PFSK-1 (cell line): ENCODE results near the gene CFAP298.

ENCODE experiments used
- FOXP2 ChIP-seq: optimal IDR thresholded peaks from 2 replicates; pipeline ENCODE3; 2011; ENCODE audit warnings: borderline replicate concordance, control low read depth, inconsistent platforms; ENCODE audit not compliant: insufficient read depth; ENCODE audit errors: extremely low read length, extremely low read depth
- POLR2AphosphoS5 ChIP-seq: IDR thresholded peaks from 2 replicates; pipeline ENCODE4 v1.6.1; 2012; ENCODE audit warnings: low read depth, mild to moderate bottlenecking, control low read depth, low read length, moderate library complexity
- REST ChIP-seq, 2 experiments: IDR thresholded peaks; 2 replicates each; pipeline versions ENCODE4 v1.6.1 to v1.8.0; 2011 to 2012; ENCODE audit warnings: low read depth in 2 of 2, low read length in 2 of 2, control low read depth in 1 of 2, inconsistent platforms in 1 of 2, mild to moderate bottlenecking in 1 of 2, moderate library complexity in 1 of 2; ENCODE audit not compliant: insufficient read depth in 1 of 2
- SIN3A ChIP-seq: IDR thresholded peaks from 2 replicates; pipeline ENCODE4 v1.6.1; 2012; ENCODE audit warnings: mild to moderate bottlenecking, low read length, moderate library complexity, borderline replicate concordance; ENCODE audit not compliant: insufficient read depth
- TAF1 ChIP-seq: IDR thresholded peaks from 2 replicates; pipeline ENCODE4 v1.6.1; 2012; ENCODE audit warnings: low read length, control low read depth, borderline replicate concordance; ENCODE audit not compliant: insufficient read depth

The CFAP298 gene

DNA sequence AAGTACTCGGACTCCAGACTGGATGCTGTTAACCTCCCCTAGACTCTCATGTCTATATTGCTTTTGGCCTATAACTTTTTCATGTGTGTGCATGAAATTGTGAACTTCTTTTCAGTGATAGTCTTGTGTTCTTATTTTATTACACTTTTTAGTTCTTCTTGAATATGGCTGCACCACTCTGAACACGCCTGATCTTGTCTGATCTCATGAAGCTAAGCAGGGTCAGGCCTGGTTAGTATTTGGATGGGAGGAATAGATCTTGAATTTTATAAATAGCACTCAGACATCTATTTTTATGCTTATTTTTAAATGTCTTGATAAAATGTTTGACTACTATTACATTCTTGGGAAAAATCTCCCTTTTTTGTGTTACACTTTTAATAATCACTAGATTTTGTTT lies 49.3 kb downstream of the CFAP298 start:
- TF ChIP-seq REST (IDR thresholded peaks at IDR 0.05; ENCODE audit: insufficient read depth in 1 of 2, low read depth in 2 of 2, low read length in 2 of 2): no peak
- no peak for TF ChIP-seq SIN3A
- TF ChIP-seq POLR2AphosphoS5: no peak
- no peak for TF ChIP-seq TAF1
- TF ChIP-seq FOXP2: no peak

DNA sequence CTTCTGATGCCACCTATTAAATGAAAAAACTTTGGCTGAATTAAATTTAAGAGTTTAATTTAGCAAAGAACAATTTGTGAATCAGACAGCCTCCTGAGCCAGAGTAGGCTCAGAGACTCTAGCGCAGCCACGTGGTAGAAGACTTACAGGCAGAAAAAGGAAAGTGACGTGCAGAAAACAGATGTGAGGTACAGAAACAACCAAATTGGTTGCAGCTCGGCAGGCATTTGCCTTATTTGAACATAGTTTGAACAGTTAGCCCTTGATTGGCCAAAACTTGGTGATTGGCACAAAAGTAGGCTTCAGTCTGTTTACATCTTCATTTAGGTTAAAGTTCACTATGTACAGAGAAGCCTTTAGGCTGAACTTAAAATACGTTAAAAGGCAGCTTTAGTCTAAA lies 49.8 kb downstream of the CFAP298 start:
- TF ChIP-seq FOXP2 (no peak), TAF1 (no peak), POLR2AphosphoS5 (no peak)

DNA sequence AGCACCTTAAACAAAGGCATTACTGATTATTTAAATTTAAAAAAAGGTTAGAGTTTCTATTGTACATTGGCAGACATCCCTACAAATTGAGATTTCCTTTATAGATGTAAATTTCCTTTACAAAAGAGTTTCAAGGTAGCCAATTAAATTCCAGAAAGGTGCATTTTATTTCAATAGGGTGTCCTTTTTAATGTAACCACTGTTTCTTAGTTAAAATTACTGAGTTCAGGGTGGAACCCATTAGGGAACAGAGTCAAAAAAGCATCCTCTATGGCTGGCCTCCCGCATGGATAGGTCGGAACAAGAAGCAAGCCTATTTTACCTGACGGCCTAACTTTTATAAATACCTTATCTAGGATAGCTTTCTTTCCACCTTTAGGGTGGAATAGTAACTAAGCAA lies 51.3 kb downstream of the CFAP298 start:
- no peak for TF ChIP-seq FOXP2

DNA sequence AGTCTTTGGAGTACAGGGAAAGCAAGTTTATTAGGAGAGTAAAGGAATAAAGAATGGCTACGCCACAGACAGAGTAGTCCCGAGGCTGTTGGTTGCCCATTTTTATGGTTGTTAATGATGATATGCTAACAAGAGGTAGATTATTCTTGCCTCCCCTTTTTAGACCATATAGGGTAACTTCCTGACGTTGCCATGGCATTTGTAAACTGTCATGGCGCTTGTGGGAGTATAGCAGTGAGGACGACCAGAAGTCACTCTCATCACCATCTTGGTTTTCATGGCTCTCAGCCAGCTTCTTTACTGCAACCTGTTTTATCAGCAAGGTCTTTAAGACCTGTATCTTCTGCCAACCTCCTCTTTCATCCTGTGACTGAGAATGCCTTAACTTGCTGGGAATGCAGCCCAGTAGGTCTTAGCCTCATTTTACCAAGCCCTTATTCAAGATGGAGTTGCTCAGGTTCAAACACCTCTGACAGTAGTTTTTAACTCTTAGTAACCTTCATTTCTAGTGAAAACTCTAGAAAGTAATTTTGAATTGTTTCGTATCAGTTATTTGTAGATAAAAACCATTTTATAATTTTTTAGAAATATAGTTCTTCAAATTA lies 53.1 kb downstream of the CFAP298 start:
- TF ChIP-seq SIN3A (no peak), TAF1 (no peak), REST (IDR thresholded peaks at IDR 0.05; ENCODE audit: insufficient read depth in 1 of 2, low read depth in 2 of 2, low read length in 2 of 2) (no peak), POLR2AphosphoS5 (no peak), FOXP2 (no peak)

GRCh38 chr21:32558106-32558505 lies 54.1 kb downstream of the CFAP298 start:
- TF ChIP-seq SIN3A (no peak), POLR2AphosphoS5 (no peak), FOXP2 (no peak), TAF1 (no peak), REST (IDR thresholded peaks at IDR 0.05; ENCODE audit: insufficient read depth in 1 of 2, low read depth in 2 of 2, low read length in 2 of 2) (no peak)

DNA sequence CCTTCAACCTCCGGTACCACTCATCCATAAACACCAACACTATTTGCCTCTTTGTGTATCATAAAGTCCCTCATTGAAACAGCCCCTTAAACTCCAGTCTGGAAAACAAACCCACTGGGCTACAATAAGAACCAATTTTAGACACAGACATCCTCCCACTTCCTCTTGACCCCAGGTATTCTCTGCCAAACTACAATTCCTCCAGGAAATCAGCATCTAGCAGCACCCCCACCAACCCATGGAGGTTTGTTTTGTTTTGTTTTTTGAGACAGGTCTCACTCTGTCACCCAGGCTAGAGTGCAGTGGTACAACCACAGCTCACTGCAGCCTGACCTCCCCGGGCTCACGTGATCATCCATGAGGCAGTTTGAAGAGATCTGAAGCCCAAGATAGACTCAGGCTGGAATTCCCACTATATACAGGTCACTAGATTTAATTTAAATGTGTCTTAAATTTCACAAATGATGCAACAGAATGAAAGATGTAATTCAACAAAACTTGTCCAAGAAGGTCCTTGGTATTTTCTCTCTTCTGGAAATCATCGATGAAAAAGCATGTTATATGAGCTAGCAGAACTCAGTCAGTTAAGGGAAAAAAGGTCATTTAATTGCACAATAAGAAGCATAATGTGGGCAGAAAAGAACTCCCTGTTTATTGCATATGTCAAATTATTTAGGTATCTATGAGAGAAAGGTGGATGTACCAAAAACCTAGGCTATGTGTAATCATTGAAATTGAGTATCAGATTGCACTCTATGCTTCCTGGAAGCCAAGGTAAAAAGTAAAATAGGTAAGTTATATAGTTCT lies 57.1 kb downstream of the CFAP298 start:
- no peak for TF ChIP-seq TAF1
- no peak for TF ChIP-seq FOXP2
- no peak for TF ChIP-seq SIN3A
- no peak for TF ChIP-seq REST (IDR thresholded peaks at IDR 0.05; ENCODE audit: insufficient read depth in 1 of 2, low read depth in 2 of 2, low read length in 2 of 2)
- no peak for TF ChIP-seq POLR2AphosphoS5
